NCI-H226 (cell line): ENCODE data around the gene CALML3.
"Not testable (repeated sequence)": the region's sequence is repeated elsewhere in the genome, so short reads cannot be mapped to it uniquely, and the experiment has no call there.

ENCODE experiments used
- DNase-seq: peaks from one replicate; pipeline ENCODE4 v3.0.0-alpha.2; 2015

The CALML3 gene

DNA sequence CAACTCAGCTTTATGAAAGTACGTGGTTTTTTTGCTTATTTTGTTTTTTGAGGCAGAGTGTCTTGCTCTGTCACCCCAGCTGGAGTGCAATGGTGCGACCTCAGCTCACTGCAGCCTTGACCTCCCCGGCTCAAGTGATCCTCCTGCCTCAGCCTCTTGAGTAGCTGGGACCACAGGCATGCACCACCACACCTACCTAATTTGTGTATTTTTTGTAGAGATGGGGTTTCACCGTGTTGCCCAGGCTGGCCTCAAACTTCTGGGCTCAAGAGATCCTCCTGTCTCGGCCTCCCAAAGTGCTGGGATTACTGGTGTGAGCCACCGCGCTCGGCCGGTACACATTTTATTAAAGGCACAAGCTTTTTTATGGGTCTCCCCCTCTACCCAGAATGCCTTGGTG is 34.3 kb downstream of the CALML3 start:
- not testable (repeated sequence) for DNase-seq

DNA sequence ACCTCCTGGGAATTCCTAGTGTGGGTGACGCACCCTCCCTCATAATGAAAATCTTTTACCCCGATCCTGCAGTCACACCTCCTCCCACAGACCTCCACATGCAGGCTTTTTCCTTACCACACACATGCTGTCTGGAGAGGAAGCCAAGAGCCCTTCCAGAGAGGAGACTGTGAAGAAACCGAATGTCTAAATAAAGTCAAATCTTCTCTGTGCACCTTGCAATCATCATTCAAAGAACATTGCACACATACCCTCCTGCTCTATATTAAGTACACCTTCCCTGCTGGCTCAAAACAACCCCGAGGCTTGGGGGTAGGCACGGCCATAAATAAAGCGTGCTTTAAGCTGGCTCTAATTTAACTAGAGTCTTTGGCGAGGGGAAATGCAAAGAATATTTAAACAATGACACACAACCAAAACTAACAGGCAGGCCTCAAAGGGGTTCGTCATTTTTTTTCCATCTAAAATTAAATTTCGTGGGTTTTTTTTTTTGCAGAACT is 34.9 kb downstream of the CALML3 start:
- no peak for DNase-seq

DNA sequence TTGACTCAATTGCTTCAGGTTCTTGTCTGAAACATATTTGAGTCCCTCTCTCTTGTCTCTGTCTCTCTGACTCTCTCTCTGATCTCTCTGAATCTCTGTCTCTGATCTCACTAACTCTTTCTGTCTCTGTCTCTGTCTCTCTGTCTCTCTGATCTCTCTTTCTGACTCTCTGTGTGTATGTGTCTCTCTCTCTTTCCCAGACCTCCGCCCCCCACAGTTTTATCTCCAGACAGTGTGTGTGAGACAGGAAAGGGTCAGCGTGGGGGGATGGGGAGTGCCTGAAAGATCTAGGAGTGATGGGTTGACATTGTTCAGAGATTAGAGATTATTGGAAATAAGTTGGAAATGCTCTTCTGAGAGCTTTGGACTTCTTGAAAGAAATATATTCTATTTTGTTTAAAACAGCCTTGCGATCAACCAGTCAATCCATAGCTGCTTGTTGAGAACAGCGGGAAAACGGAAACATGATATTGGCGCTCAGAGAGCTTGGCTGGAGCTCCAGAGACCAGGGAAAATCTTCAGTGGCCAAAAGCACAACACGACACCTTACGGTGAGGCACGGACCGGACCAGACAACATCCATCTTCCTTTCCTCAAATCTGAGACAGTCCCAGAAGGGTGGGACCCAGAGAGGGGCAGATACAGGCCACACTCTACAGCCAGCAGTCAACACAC is 35.5 kb downstream of the CALML3 start:
- no peak for DNase-seq

DNA sequence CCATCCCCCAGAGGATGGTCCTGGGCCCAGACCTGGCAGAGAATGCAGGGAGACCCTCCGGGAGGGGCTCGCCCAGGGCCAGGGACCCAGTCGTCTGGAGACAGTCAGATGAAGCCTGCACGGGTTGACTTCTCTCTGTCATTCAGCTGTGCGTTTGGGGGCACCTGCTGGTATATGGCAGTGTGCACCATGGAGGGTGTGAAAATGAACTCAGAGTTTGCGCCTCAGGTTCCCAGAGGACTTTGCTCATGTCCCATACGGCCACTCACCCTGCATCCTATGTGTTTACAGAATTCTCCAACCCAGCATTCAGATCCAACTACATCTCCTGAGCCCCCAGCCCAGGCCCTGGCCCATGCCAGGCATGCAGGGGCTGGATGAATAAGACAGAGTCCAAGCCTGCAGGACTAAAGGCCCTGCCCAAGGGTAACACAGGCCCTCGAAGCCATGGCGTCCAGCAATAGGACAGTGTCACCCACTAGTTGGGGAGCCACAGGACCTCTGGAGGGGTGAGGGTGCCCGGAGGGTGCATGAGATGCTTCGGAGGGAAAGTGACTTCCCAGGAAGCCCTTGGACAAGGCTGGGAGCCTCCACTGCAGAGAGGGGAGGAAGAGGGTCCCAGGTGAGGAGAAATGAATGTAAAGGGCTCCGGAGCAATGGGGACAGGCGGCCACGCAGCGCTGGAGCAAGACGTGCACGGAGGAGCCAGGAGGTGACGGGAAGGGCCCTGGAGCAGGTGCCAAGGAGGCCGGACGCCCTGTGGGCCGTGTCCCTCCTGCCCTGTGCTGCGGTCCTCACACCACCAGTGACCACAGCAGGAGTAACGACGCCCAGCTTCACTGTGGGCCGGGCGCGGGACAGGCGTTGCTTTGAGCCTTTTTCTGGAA is 36.3 kb downstream of the CALML3 start:
- DNase-seq: no peak

DNA sequence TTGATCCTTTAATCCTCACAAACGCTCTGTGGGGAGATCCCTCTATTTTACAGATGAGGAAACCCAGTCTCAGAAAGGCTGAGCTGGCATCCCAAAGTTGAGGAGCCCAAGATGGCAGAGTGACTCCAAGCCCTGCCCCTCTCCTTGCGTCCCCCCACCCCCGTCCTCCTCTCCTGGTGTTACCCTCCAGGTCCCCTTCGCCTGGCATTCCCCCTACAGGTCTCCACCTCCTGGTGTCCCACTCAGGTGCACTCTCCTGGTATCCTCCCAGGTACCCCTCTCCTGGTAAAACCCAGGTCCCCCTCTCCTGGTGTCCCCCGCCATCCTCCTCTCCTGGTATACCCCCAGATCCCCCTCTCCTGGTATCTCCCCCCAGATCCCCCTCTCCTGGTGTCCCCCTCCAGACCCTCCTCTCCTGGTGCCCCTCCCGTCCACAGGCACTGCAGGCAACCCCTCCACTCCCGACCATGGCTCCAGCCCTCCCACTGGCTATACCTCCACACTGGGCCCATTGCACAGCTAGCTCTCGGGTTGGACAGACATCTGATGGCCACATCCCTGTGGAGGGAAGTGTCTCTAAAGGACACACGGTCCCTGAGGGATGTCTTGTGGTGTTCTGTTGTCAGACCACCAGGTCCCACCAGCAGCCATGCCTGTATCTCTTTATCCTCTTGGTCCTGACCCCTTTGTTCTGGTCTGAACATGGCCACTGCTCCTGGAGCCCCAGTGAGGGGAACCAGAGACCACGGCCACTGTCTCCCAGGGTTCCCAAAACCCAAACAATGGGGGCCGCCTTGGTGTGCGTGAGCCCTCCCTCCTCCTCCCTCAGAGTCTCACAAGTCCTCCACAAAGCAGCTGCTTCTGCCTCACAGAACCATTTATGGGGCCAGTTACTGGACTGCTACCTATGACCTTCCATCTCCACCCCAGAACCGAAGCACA is 37.2 kb downstream of the CALML3 start:
- DNase-seq: no peak

DNA sequence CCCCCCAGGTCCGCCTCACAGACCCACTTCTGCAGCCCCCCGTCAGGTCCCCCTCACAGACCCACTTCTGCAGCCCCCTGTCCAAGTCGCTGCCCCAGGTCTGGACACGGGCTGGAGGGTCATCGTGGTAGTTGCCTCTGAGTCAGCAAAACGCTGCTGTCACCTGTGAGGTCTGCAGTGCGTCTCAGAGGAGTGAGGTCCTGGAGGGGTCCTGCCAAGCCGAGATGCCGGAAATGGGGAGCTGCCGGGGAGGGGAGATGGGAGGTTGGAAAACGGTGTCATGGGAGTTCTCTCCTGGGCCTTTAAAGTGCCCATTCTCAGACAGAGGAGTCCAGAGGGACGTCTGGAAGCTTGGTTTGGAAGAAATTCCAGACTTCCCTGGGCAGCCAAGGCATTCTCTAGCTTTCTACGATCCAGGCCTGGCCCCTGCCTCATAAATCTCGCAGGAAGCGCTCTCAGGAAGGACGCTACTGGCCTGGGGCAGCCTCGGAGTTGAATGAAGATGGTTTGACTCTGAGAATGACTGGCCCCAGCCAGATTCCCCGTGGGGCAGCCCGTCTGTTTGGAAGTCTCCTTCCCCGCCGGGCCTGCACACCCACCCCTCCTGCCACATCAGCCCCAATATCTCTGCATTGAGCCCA is 38.7 kb downstream of the CALML3 start:
- no peak for DNase-seq

DNA sequence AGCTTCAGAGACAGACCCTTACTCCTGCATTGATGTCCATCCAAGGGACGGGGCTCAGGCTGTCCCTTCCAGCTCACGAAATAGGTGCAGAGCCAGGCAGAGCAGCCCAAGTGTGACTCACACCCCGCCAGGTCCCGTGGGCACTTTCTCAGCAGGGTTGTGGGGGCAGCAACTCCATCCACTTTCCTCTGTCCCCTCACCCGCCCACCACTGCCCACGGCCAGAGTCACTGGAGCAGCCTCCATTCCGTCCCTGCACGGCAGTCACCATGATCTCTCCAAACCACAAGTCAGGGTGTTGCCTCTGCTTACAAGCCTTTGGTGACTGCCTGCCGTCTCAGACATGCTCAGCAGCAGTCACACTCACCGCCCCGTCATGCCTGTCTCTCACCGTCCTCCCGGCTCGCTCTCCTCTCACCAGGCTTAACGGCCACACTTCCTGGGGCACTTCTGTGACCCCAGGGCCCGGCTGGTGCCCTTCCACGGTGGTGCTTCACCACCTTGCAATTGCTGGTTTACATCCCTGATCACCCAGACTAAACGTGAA is 39.3 kb downstream of the CALML3 start:
- DNase-seq: no peak

DNA sequence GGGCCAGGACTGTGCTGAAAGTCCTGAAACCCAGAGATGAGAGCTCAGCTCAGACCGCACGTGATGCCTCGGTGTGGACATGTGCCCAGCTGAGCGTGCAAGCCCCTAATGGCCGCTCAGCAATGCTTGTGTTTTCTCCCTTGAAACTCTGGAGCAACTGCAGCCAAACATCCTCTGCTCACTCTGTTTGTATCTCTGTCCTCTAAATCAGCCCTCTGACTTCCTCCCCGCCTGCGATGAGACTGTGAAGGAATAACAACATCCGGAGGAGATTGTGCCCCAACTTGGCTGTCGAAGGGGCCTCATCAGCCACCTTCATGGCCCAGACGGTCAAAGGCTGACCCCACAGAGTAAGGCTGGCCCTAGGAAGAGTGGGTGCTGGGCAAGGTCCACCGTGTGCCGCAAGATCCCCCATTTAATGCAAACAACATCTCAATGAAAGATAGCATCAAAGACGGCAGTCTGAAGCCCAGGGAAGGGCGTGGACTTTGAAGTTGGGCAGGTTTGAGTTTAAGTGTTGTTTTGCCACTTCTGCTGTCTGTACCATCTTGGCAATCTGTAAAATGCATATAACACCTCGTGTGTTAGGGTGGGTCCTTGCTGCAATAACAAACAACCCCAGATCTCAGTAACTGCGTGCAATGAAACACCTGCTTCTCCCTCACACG is 39.9 kb downstream of the CALML3 start:
- DNase-seq: no peak

DNA sequence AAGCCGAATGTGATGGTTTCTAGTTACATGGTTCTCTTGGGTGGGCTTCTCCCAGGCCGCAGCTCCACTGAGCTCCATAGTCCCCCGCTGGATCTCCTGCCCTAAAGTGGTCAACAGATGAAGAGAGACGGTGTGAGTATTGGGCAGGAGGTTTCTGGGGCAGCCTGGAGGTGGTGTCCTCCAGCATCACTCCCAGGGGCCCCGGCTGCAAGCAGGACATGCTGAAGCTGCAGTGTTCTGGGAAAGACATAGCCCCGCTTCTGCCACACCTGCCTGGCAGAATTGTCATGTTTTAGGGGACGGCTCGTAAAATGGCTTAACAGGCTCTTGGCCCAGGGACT is 40.4 kb downstream of the CALML3 start:
- DNase-seq: no peak

DNA sequence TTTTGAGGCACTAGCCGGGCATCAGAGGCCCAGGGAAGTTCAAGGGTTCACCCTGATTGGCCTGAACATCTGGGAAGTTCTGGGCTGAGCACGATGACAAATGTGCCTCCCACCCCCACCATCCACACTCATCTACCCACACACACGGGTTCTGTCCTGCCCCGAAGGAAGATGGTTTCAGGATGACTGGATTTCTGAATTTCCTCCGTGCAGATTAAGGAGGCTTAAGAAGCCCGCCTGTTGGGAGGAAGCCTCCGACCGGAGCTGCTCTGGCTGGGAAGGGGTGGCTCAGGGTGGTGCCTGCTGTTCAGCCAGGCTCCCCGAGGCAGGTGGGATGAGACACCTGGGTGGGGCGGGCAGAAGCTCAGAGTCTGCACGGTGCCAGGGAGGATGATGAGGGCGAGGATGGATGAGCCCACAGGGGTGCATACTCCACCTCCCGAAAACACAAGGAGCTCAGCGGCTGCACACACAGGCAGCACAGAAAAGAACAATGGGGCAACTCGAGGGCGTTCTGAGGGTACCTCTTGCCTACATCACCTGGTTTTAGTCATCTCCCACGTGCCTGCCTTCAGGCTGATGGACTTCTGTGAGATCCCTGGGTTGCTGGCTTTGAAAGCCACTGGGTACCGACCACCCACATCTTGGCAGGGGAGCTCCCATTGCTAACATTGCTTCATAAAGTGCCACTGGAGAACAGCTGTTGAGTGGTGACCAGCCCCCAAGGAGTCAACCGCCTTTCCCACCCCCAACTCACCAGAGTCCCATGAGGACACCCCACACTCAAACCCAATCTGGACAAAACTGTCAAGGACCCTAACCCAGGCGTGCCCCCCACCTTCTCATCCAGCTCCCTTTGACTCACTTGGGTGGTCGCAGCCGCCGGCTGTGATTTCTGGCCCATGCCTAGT is 41.2 kb downstream of the CALML3 start:
- DNase-seq: peak; percentile 61

DNA sequence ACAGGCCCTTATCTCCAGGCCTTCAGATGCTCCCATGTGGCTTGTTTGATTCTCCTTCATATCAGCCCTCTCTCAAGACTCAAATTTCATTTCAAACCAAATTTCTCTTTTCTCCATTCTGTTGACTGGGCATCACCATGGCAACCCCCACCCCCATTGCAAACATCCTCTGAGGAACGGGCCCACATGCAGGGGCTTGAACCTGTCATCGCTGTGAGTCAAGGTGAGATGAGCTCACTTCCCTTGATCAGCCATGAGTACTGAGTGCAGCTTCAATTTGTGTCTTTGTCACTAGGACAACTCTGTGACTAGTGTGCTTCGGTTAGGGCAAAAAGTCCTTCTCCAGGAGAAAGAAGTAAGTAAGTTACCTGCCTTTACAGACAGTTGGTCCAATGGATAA is 41.9 kb downstream of the CALML3 start:
- no peak for DNase-seq

DNA sequence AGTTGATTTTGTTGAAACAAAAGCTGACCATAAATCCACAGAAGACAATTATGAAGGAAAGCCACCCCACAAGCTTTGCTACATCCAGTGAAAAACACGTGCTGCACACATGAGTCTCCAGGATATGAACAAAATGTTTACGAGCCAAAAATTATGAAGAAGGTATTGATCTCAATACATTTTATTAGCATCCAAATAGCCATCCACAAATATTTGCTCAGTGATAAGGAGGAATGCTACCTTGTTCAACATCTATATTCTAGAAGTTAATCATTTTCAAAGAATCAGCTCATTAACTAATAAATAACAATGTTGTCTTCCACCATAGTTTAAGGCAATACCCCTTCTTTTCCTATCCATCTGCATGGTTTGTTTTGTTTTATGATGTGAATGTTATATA is 42.7 kb downstream of the CALML3 start:
- DNase-seq: no peak

DNA sequence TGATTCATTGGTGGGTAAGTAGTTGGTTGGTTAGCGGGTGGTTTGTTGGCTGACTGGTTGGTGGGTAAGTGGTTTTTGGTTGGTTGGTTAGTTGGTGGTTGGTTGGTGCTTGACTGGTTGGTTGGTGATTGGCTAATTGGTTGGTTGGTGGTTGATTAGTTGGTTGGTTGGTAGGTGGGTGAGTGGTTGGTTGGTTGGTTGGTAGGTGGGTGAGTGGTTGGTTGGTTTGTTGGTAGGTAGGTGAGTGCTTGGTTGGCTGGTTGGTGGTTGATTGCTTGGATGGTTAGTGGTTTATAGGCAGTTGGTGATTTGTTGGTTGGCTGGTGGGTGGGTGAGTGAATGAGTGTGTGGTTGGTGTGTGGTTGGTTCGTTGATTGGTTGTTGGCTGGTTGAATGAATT is 44.2 kb downstream of the CALML3 start:
- DNase-seq: no peak

DNA sequence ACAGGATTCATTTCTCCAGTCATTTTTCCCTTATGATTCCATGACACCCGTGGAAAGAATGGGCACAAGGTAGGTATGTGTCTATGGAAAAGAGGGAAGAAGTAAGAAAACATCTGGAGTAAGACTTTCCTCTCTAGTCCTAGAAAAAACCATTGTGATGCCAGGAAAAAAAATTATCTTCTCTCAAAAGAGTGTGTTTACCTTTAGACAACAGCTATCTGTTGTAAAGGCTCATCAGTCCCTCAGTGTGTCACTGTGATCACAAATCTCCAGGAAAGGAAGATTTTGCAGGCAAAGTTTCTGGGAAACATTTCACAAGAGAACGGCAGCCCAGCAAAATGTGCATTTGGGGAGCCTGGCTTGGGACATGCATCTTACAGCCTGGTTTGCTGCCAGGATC is 44.8 kb downstream of the CALML3 start:
- DNase-seq: no peak

DNA sequence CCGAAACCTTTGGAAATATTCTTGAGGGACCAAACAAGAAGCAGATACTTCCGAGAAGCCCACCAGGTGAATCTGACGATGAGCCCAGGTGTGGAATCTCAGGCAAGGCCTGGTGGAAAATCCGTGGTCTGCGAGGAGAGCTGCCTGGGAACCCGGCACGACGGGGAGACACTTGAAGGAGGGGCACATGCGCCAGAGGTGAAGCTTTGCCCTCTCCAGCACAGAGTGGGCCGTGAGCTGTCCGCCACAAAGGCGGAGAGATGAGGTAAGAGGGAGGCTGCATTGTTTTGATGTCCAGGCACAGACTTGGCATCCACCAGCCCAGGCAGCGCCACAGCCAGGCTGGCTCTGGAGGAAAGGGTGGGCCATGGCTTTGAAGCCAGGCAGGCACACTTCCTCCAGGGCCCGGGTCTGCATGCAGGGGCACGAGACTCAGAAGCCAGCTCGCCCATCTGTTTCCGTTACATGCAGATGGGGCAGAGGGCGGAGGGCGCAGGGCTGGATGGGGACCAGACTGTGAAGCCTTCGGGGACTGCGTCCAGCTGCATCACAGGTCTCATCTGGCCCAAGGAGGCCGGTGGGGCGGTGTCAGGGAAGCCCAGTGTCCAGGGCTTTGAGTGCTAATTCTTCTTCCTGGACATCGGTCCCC is 45.4 kb downstream of the CALML3 start:
- DNase-seq: no peak

DNA sequence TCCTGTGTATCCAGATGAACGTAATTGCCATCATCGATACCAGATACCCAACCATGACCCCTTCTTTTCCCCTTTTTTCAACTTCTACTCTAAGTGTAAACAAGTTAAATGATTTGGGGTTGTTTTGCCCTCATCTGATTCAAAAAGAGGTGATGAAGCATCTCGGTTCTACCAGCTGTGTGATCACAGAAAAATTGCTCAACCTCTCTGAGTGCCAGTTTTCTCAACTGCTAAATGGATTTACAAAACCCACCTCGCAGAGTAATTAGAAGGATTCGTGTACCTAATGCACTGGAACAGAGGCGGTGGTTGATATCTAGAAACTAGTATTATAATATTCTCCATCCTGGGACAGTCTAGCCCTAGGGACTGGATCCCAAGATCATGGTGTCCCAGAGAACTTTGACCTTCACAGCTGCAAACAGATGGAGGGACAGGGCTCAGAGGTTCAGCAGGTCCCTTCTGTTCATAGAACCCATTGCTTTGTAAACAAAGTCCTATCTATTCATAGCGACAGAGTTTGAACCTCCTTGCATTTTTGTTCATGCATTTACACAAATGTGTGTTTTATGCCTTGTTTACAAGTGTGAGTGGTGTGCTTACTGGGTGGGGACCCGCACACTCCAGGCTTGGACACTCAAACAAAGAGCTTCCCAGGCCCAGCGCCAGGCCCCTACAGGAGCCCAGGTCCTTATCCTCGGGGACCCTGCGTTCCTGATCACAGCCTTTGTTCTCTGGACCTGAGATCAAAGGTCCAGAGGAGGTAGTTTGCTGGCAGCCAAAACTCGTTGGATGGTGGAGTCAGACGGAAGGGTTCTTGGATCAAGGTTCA is 46.4 kb downstream of the CALML3 start:
- DNase-seq: no peak

DNA sequence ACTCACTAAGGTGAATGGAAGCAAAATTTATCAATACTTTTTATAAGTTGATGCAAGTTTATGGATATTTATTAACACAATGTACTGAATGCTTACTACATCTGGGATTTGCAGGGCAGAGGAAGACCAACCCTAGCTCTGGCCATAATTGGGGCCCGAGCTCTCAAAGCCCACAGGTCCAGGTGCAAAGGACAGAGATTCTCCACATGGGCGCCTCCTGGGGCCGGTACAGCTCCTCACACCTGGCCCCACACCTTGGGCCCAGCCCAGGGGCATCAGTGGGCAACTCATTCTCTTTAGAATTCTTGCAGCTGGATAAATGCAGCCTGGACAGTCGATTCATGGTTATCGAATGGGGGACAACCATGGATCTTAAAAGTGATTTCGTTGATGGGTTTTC is 47.1 kb downstream of the CALML3 start:
- no peak for DNase-seq

DNA sequence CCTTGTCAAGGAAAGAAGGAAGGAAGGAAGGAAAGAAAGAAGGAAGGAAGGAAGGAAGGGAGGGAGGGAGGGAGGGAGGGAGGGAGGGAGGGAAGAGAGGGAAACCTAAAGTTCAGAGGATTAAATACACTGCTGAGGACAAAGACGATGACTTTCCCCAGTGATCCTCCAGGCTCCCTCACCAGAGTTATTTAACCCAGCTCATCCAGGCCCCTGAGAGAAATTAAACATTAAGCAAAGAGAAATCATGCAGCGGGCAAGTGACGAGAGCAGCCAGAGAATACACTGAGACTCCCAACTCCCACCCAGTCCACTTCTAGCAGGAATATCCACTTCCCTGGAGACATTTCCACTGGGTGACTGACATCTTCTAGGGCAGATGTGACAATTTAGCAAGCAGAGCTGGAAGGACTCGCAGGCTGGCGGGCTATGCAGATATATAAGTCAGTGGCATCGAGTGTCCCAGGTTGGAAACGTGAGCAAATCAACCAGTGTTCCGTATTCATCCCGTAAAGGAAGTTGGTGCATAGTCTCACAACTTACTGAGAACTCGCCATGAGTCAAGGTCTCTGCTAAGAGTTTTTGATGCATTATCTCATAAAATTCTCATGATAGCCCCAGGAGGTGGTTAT is 48.7 kb downstream of the CALML3 start:
- DNase-seq: no peak
